H1 (cell line): ENCODE data around the gene TOP2B. TPM values are rescaled to one million over a fixed set of nuclear protein-coding genes. Genes with fewer than 3 reads are reported as not detected.

Experiments
- CTCF ChIA-PET: fragments of 300-600 bp; sonication (Branson Sonifier 250); formaldehyde crosslinking; loops from one replicate; lab custom pipeline; 2021; ENCODE audit not compliant: partially characterized antibody; lab: Charles Lee
- POLR2A ChIA-PET: fragments of 300-600 bp; sonication (Branson Sonifier 250); formaldehyde crosslinking; loops from one replicate; lab custom pipeline; 2021; ENCODE audit warnings: inconsistent platforms; ENCODE audit not compliant: partially characterized antibody; lab: Charles Lee
- DNase-seq, 2 experiments: peaks; one replicate each; pipeline versions ENCODE4 v3.0.0 to v3.0.0-alpha.2; 2010 to 2022; ENCODE audit warnings: low spot score in 2 of 2, low read depth in 1 of 2, mixed read lengths in 1 of 2
- FAIRE-seq: peaks from 2 replicates; lab custom pipeline; 2011; peaks lifted over from hg19 to GRCh38; lab: Jason Lieb, UNC
- H2AFZ ChIP-seq: 2 replicates; pipeline ENCODE4 v1.8.1; 2012; ENCODE audit warnings: low read length, inconsistent platforms
- H2AK5ac ChIP-seq: 2 replicates; pipeline ENCODE4 v1.6.1; 2013; ENCODE audit warnings: low read depth, low read length
- H2BK120ac ChIP-seq: replicated peaks from 2 replicates; pipeline ENCODE3; 2013; ENCODE audit warnings: low read depth, low read length, inconsistent platforms
- H2BK12ac ChIP-seq: 2 replicates; pipeline ENCODE4 v1.6.1; 2013; ENCODE audit warnings: low read depth, low read length
- H2BK15ac ChIP-seq: 2 replicates; pipeline ENCODE4 v1.6.1; 2013; ENCODE audit warnings: low read length
- H2BK20ac ChIP-seq: 2 replicates; pipeline ENCODE4 v1.6.1; 2013; ENCODE audit warnings: low read length
- H2BK5ac ChIP-seq: 2 replicates; pipeline ENCODE4 v1.6.1; 2013; ENCODE audit warnings: low read depth, low read length
- H3K14ac ChIP-seq: 2 replicates; pipeline ENCODE4 v1.6.1; 2013; ENCODE audit warnings: inconsistent platforms; ENCODE audit not compliant: insufficient read length
- H3K18ac ChIP-seq: 2 replicates; pipeline ENCODE4 v1.6.1; 2013; ENCODE audit warnings: low read length; ENCODE audit errors: extremely low read depth
- H3K23ac ChIP-seq: 2 replicates; pipeline ENCODE4 v1.6.1; 2013; ENCODE audit warnings: inconsistent platforms; ENCODE audit not compliant: insufficient read length
- H3K23me2 ChIP-seq: 2 replicates; pipeline ENCODE4 v1.6.1; 2013; ENCODE audit warnings: low read depth, low read length
- H3K27ac ChIP-seq: 2 replicates; pipeline ENCODE4 v1.6.1; 2011; ENCODE audit warnings: low read depth, low read length, inconsistent platforms
- H3K27me3 ChIP-seq, 4 experiments: replicated peaks in 1 of 4; 1 replicate in 1 of 4; 2 replicates in 3 of 4; pipeline versions ENCODE4 v1.6.1 to v1.8.1; 2011 to 2013; ENCODE audit warnings: low read length in 3 of 4, mild to moderate bottlenecking in 3 of 4, inconsistent platforms in 2 of 4, mixed read lengths in 2 of 4, moderate library complexity in 1 of 4; ENCODE audit not compliant: control insufficient read depth in 3 of 4, insufficient read depth in 3 of 4; ENCODE audit errors: extremely low read depth in 1 of 4
- H3K36me3 ChIP-seq, 4 experiments: 2 replicates each; pipeline versions ENCODE4 v1.6.1 to v1.8.1; 2011 to 2013; ENCODE audit warnings: mild to moderate bottlenecking in 4 of 4, low read length in 3 of 4, moderate library complexity in 2 of 4, control low read depth in 1 of 4, inconsistent platforms in 1 of 4; ENCODE audit not compliant: insufficient read depth in 4 of 4, control insufficient read depth in 2 of 4
- H3K4ac ChIP-seq: replicated peaks from 2 replicates; pipeline ENCODE3; 2013; ENCODE audit warnings: low read length, low read depth, mixed read lengths, inconsistent platforms; ENCODE audit not compliant: insufficient read length
- H3K4me1 ChIP-seq, 4 experiments: replicated peaks in 1 of 4; 1 replicate in 1 of 4; 2 replicates in 3 of 4; pipeline versions ENCODE4 v1.6.1 to v1.8.1; 2011 to 2013; ENCODE audit warnings: low read length in 3 of 4, inconsistent platforms in 2 of 4, mixed read lengths in 1 of 4; ENCODE audit not compliant: insufficient read depth in 4 of 4, control insufficient read depth in 3 of 4
- H3K4me2 ChIP-seq, 2 experiments: 2 replicates each; pipeline versions ENCODE4 v1.6.1 to v1.8.1; 2011 to 2013; ENCODE audit warnings: low read depth in 2 of 2, low read length in 2 of 2, control low read depth in 1 of 2, inconsistent platforms in 1 of 2, mild to moderate bottlenecking in 1 of 2; ENCODE audit not compliant: insufficient read depth in 1 of 2
- H3K4me3 ChIP-seq, 4 experiments: fragments of 200-600, 300-600 bp in 1 of 4; sonication (generic), shearing (Covaris generic), sonication (Bioruptor Twin) in 1 of 4; 2 replicates each; pipeline versions ENCODE4 v1.5.1 to v1.8.1; 2011 to 2016; ENCODE audit warnings: low read length in 4 of 4, low read depth in 3 of 4, control low read depth in 2 of 4, inconsistent platforms in 2 of 4, mild to moderate bottlenecking in 2 of 4, mixed read lengths in 1 of 4, moderate library complexity in 1 of 4; ENCODE audit not compliant: insufficient read depth in 2 of 4; ENCODE audit errors: extremely low read depth in 1 of 4
- H3K56ac ChIP-seq: replicated peaks from 2 replicates; pipeline ENCODE3; 2013; ENCODE audit warnings: low read depth, mild to moderate bottlenecking, mixed read lengths, low read length, inconsistent platforms; ENCODE audit not compliant: insufficient read length
- H3K79me1 ChIP-seq: 2 replicates; pipeline ENCODE4 v1.6.1; 2013; ENCODE audit warnings: low read depth, low read length, control low read depth
- H3K79me2 ChIP-seq, 2 experiments: 2 replicates each; pipeline versions ENCODE4 v1.6.1 to v1.8.1; 2012 to 2013; ENCODE audit warnings: low read length in 2 of 2, mild to moderate bottlenecking in 2 of 2, inconsistent platforms in 1 of 2; ENCODE audit not compliant: insufficient read depth in 2 of 2, control insufficient read depth in 1 of 2
- H3K9ac ChIP-seq, 4 experiments: replicated peaks in 1 of 4; 1 replicate in 1 of 4; 2 replicates in 3 of 4; pipeline versions ENCODE4 v1.6.1 to v1.8.1; 2011 to 2013; ENCODE audit warnings: low read depth in 3 of 4, low read length in 3 of 4, control low read depth in 2 of 4, mild to moderate bottlenecking in 2 of 4, moderate library complexity in 2 of 4, inconsistent platforms in 1 of 4; ENCODE audit errors: extremely low read depth in 1 of 4
- H3K9me3 ChIP-seq, 2 experiments: 2 replicates each; pipeline versions ENCODE4 v1.6.1 to v1.8.1; 2012 to 2013; ENCODE audit warnings: mild to moderate bottlenecking in 2 of 2, moderate library complexity in 2 of 2, control low read depth in 1 of 2, inconsistent platforms in 1 of 2, low read depth in 1 of 2, low read length in 1 of 2, mixed read lengths in 1 of 2; ENCODE audit not compliant: insufficient read depth in 2 of 2
- H4K20me1 ChIP-seq, 2 experiments: replicated peaks in 1 of 2; 2 replicates each; pipeline versions ENCODE3 to v1.8.1; 2011 to 2013; ENCODE audit warnings: inconsistent platforms in 2 of 2, low read length in 2 of 2, mild to moderate bottlenecking in 1 of 2; ENCODE audit not compliant: insufficient read depth in 2 of 2, control insufficient read depth in 1 of 2
- H4K5ac ChIP-seq: 2 replicates; pipeline ENCODE4 v1.6.1; 2013; ENCODE audit warnings: low read length, low read depth, mixed read lengths, inconsistent platforms; ENCODE audit not compliant: insufficient read length
- H4K8ac ChIP-seq: 2 replicates; pipeline ENCODE4 v1.8.0; 2013; ENCODE audit warnings: mild to moderate bottlenecking, moderate library complexity, low read length, inconsistent platforms; ENCODE audit not compliant: insufficient read depth; ENCODE audit errors: extremely low read depth
- H4K91ac ChIP-seq: replicated peaks from 2 replicates; pipeline ENCODE3; 2013; ENCODE audit warnings: low read length, mixed read lengths, inconsistent platforms; ENCODE audit not compliant: insufficient read length
- ATF2 ChIP-seq: IDR thresholded peaks from 2 replicates; pipeline ENCODE4 v1.6.1; 2012; ENCODE audit warnings: low read length, inconsistent platforms
- BRCA1 ChIP-seq: IDR thresholded peaks from 2 replicates; pipeline ENCODE4 v1.6.1; 2012; ENCODE audit warnings: low read depth, low read length, improper control_type of control experiment
- CBX5 ChIP-seq: fragments of 300-800, 300-1000 bp; sonication (generic); IDR thresholded peaks from 2 replicates; pipeline ENCODE4 v1.7.1; 2016; ENCODE audit warnings: antibody characterized with exemption, low read length, low read depth
- CREB1 ChIP-seq: IDR thresholded peaks from 2 replicates; pipeline ENCODE4 v1.6.1; 2012; ENCODE audit warnings: inconsistent platforms
- FOSL1 ChIP-seq: IDR thresholded peaks from 2 replicates; pipeline ENCODE4 v1.6.1; 2011; ENCODE audit warnings: mild to moderate bottlenecking, low read depth, low read length, moderate library complexity; ENCODE audit not compliant: insufficient read depth
- JUN ChIP-seq: IDR thresholded peaks from 2 replicates; pipeline ENCODE4 v1.6.1; 2011; ENCODE audit warnings: low read depth, mild to moderate bottlenecking, improper control_type of control experiment, low read length
- MAFK ChIP-seq: IDR thresholded peaks from 2 replicates; pipeline ENCODE4 v1.6.1; 2012; ENCODE audit warnings: low read depth, mild to moderate bottlenecking, improper control_type of control experiment, low read length
- PHF8 ChIP-seq: fragments of 200-600 bp; sonication (generic); conservative IDR thresholded peaks from 2 replicates; pipeline ENCODE4 v1.7.1; 2012; ENCODE audit warnings: low read depth, mild to moderate bottlenecking, inconsistent platforms, low read length, moderate library complexity
- POU5F1 ChIP-seq: IDR thresholded peaks from 2 replicates; pipeline ENCODE4 v1.6.1; 2011; ENCODE audit warnings: low read depth, mild to moderate bottlenecking, low read length, moderate library complexity
- RNF2 ChIP-seq: fragments of 200-900, 300-1000 bp; sonication (generic); IDR thresholded peaks from 2 replicates; pipeline ENCODE4 v1.7.1; 2016; ENCODE audit warnings: borderline replicate concordance, low read depth, mild to moderate bottlenecking, antibody characterized with exemption, low read length; ENCODE audit not compliant: poor library complexity, severe bottlenecking; ENCODE audit errors: missing control alignments
- SIRT6 ChIP-seq: IDR thresholded peaks from one replicate; pipeline ENCODE4 v1.7.1; 2012; ENCODE audit warnings: low read length, inconsistent platforms
- SP4 ChIP-seq: IDR thresholded peaks from 2 replicates; pipeline ENCODE4 v1.6.1; 2012; ENCODE audit warnings: low read length, inconsistent platforms
- TCF12 ChIP-seq: IDR thresholded peaks from 2 replicates; pipeline ENCODE4 v1.6.1; 2011; ENCODE audit warnings: low read depth, mild to moderate bottlenecking, low read length
- TEAD4 ChIP-seq: IDR thresholded peaks from 2 replicates; pipeline ENCODE4 v1.6.1; 2012; ENCODE audit warnings: low read depth, low read length, inconsistent platforms, mixed read lengths
- ZNF274 ChIP-seq: IDR thresholded peaks from 2 replicates; pipeline ENCODE4 v1.7.0; 2012; ENCODE audit warnings: low read length, borderline replicate concordance; ENCODE audit errors: extremely low read depth
- polyA plus RNA-seq, 7 experiments: library from polyadenylated mRNA; depleted of rRNA in 3 of 7; stranded (reverse) in 5 of 7; unstranded in 2 of 7; fragments of >200 nt in 5 of 7; fragments of 200-250 nt in 2 of 7; gene quantifications; 1 replicate in 5 of 7; 2 replicates in 1 of 7; 4 replicates in 1 of 7; pipeline versions ENCODE4 v1.2.1 to v1.2.3, GENCODE V29; 2011 to 2013; ENCODE audit warnings: missing spikeins in 2 of 7, mixed read lengths in 2 of 7
- total RNA-seq: library from RNA; stranded (reverse); fragmentation: NEBNext Ultra II Directional; extraction: Animal tissue kit (Norgen Biotek cat#: 25700); gene quantifications from 2 replicates; pipeline ENCODE4 v1.2.1, GENCODE V29; 2021

The TOP2B gene
- total and polyA plus RNA-seq, 2 of the 8 experiments (the other 6 are each of a cell fraction or from before 2014, with no cell fraction given) = 34.9 to 206 TPM

- H3K23me2 ChIP-seq = no peaks in the 10 kb centered on the region
- no peak overlapping the region for H2BK12ac ChIP-seq
- TF ChIP-seq SP4 (no peak), SIRT6 (no peak), TEAD4 (no peak), CBX5 (no peak), ZNF274 (no peak), RNF2 (no peak), JUN (no peak), FOSL1 (no peak), POU5F1 (no peak), MAFK (no peak), PHF8 (no peak), ATF2 (no peak), BRCA1 (no peak), CREB1 (no peak), TCF12 (no peak)
- H3K14ac ChIP-seq = no peak overlapping the region
- no peak overlapping the region for H2AFZ ChIP-seq
- H2BK5ac ChIP-seq = no peak overlapping the region
- H3K4me1 ChIP-seq = no peaks in the 10 kb centered on the region
- H3K4me3 ChIP-seq = no peak overlapping the region
- H2BK120ac ChIP-seq = no peak overlapping the region
- H3K18ac ChIP-seq = no peak overlapping the region
- no peak overlapping the region for H3K9ac ChIP-seq
- no peak overlapping the region for H3K56ac ChIP-seq
- no peak overlapping the region for H3K4ac ChIP-seq
- FAIRE-seq = no peak
- H3K79me1 ChIP-seq = no peaks in the 10 kb centered on the region
- no peak overlapping the region for H3K4me2 ChIP-seq
- peaks cover 14 to 85% (median 35%) of the 10 kb centered on the region in 4 experiments for H3K36me3 ChIP-seq
- no peaks in the 10 kb centered on the region for H3K27me3 ChIP-seq
- H2BK20ac ChIP-seq = no peak overlapping the region
- no peaks in the 10 kb centered on the region for H3K9me3 ChIP-seq
- H4K20me1 ChIP-seq = no peaks in the 10 kb centered on the region
- H4K91ac ChIP-seq = no peak overlapping the region
- no peak overlapping the region for H3K23ac ChIP-seq
- no peak overlapping the region for H3K27ac ChIP-seq
- no peak overlapping the region for H2AK5ac ChIP-seq
- H3K79me2 ChIP-seq = no peaks in the 10 kb centered on the region
- ChIA-PET CTCF (interaction anchor here (0.7 to 1.2 kb wide), 2 partner anchors 17 to 49 kb away, joined by 3 to 5 read pairs; no protein-coding TSS in a partner anchor), POLR2A (no interaction called here)
- no peak overlapping the region for H4K8ac ChIP-seq
- DNase-seq = no peak
- no peak overlapping the region for H2BK15ac ChIP-seq
- H4K5ac ChIP-seq = no peak overlapping the region
Measured at GRCh38 chr3:25610779-25611178, 53.9 kb downstream of the TOP2B start.
